NCI-H2081 treated with DMSO at 0.1 percent for 48 hours (cell line): ENCODE measurements around the gene METTL27.
"Not testable (repeated sequence)": the region's sequence is repeated elsewhere in the genome, so short reads cannot be mapped to it uniquely, and the experiment has no call there.

Experiments used
- DNase-seq: peaks from one replicate; lab custom pipeline; 2025; lab: John Stamatoyannopoulos, UW

METTL27 gene

GRCh38 chr7:73869011-73869798 is 26.9 kb upstream of the METTL27 start:
- DNase-seq = no peak

- no peak for DNase-seq
These were observed 24.1 kb upstream of the METTL27 start for GRCh38 chr7:73866446-73866767.

GRCh38 chr7:73865738-73866445 is 23.6 kb upstream of the METTL27 start:
- no peak for DNase-seq

- DNase-seq = no peak
These were observed 22.8 kb upstream of the METTL27 start for GRCh38 chr7:73864981-73865711.

- no peak for DNase-seq
These were observed 19.0 kb upstream of the METTL27 start for GRCh38 chr7:73861305-73861704.

GRCh38 chr7:73860859-73861258 is 18.5 kb upstream of the METTL27 start, which contains the start of gene TMEM270:
TMEM270 (plus strand) TSS chr7:73861159; CDS start chr7:73861195, 36 bp downstream.
- DNase-seq = no peak

GRCh38 chr7:73858807-73859206 is 16.5 kb upstream of the METTL27 start:
- no peak for DNase-seq

GRCh38 chr7:73856941-73857340 is 14.6 kb upstream of the METTL27 start:
- no peak for DNase-seq

- no peak for DNase-seq
These were observed 10.2 kb upstream of the METTL27 start for GRCh38 chr7:73852500-73852899.

GRCh38 chr7:73851410-73852338 is 9.4 kb upstream of the METTL27 start:
- DNase-seq = no peak

GRCh38 chr7:73850781-73851207 is 8.5 kb upstream of the METTL27 start:
- no peak for DNase-seq

- DNase-seq = no peak
These were observed 5.8 kb upstream of the METTL27 start for GRCh38 chr7:73847941-73848723.

GRCh38 chr7:73845701-73846195 is 3.4 kb upstream of the METTL27 start:
- DNase-seq = not testable (repeated sequence)

GRCh38 chr7:73844848-73845460 is 2.6 kb upstream of the METTL27 start:
- no peak for DNase-seq

GRCh38 chr7:73844131-73844547 is 1.8 kb upstream of the METTL27 start:
- no peak for DNase-seq

- DNase-seq = no peak
These were observed 638 bp downstream of the METTL27 start for GRCh38 chr7:73841689-73842066.

- DNase-seq = no peak
These were observed 1.5 kb downstream of the METTL27 start for GRCh38 chr7:73840715-73841379.

GRCh38 chr7:73839743-73840714 is 2.3 kb downstream of the METTL27 start:
- DNase-seq = no peak
